Measurements from ENCODE around the gene CRTAC1. TPM values are rescaled to one million over a fixed set of nuclear protein-coding genes. Genes with fewer than 3 reads are reported as not detected.
A peak's percentile ranks its signal among the peaks of the same experiment; 100 is the strongest.

Gene CRTAC1
- total RNA-seq, 1 donor from 2014 or later: 0.30 TPM

GRCh38 chr10:97977673-97978072 lies 52.7 kb downstream of the CRTAC1 start:
- no peak for DNase-seq (ENCODE audit: low spot score)
- H4K20me1 ChIP-seq (ENCODE audit: low read depth): peaks cover 6% of the 10 kb centered on the region
- Mint-ChIP-seq H3K27ac (no peak overlapping the region), H3K36me3 (no peaks in the 10 kb centered on the region), H3K27me3 (ENCODE audit: insufficient read depth, low read depth) (peaks cover 41% of the 10 kb centered on the region), H3K4me1 (peaks cover 8% of the 10 kb centered on the region), H3K9me3 (no peaks in the 10 kb centered on the region), H3K4me3 (no peak overlapping the region)
- no peak overlapping the region for H3K4me3 ChIP-seq
- no peaks in the 10 kb centered on the region for H3K79me2 ChIP-seq (ENCODE audit: low read depth)
- H3K27me3 ChIP-seq: peaks cover 100% of the 10 kb centered on the region
- no peak overlapping the region for H3K4me2 ChIP-seq
- no peaks in the 10 kb centered on the region for H3K9me3 ChIP-seq (ENCODE audit: low read depth)
- no peaks in the 10 kb centered on the region for H3K36me3 ChIP-seq
- no peak overlapping the region for H3K27ac ChIP-seq
- H3K4me1 ChIP-seq: peaks cover 11% of the 10 kb centered on the region
- TF ChIP-seq CTCF (IDR thresholded peaks at IDR 0.05) (no peak), EZH2 (IDR thresholded peaks at IDR 0.05) (no peak), EZH2phosphoT487 (IDR thresholded peaks at IDR 0.05) (no peak)
- H3K9ac ChIP-seq: no peak overlapping the region
- no peak overlapping the region for H2AFZ ChIP-seq (replicated peaks)
- H3F3A ChIP-seq (ENCODE audit: low read depth): no peaks in the 10 kb centered on the region

- Histone ChIP-seq H3F3A (ENCODE audit: low read depth) (no peaks in the 10 kb centered on the region), H3K27ac (no peak overlapping the region), H3K36me3 (no peaks in the 10 kb centered on the region), H3K4me3 (peak overlapping the region; percentile 40), H3K9me3 (ENCODE audit: low read depth) (no peaks in the 10 kb centered on the region), H3K4me1 (peaks cover 11% of the 10 kb centered on the region), H3K9ac (no peak overlapping the region), H3K27me3 (peaks cover 100% of the 10 kb centered on the region), H3K79me2 (ENCODE audit: low read depth) (no peaks in the 10 kb centered on the region), H3K4me2 (peak overlapping the region; percentile 75), H2AFZ (replicated peaks) (no peak overlapping the region), H4K20me1 (ENCODE audit: low read depth) (peaks cover 6% of the 10 kb centered on the region)
- no peak for DNase-seq (ENCODE audit: low spot score)
- TF ChIP-seq EZH2 (IDR thresholded peaks at IDR 0.05) (no peak), CTCF (IDR thresholded peaks at IDR 0.05) (no peak), EZH2phosphoT487 (IDR thresholded peaks at IDR 0.05) (no peak)
- no peaks in the 10 kb centered on the region for H3K9me3 Mint-ChIP-seq
- no peak overlapping the region for H3K27ac Mint-ChIP-seq
- peaks cover 8% of the 10 kb centered on the region for H3K4me1 Mint-ChIP-seq
- no peak overlapping the region for H3K4me3 Mint-ChIP-seq
- H3K27me3 Mint-ChIP-seq (ENCODE audit: insufficient read depth, low read depth): peaks cover 47% of the 10 kb centered on the region
- H3K36me3 Mint-ChIP-seq: no peaks in the 10 kb centered on the region
Measured at GRCh38 chr10:97975598-97975997, 54.8 kb downstream of the CRTAC1 start.

GRCh38 chr10:97974526-97975525 lies 55.6 kb downstream of the CRTAC1 start:
- Histone ChIP-seq H3K79me2 (ENCODE audit: low read depth) (no peaks in the 10 kb centered on the region), H3K4me3 (peak overlapping the region; percentile 40), H3K27ac (no peak overlapping the region), H3K9me3 (ENCODE audit: low read depth) (no peaks in the 10 kb centered on the region), H3K9ac (no peak overlapping the region), H3F3A (ENCODE audit: low read depth) (no peaks in the 10 kb centered on the region), H3K4me1 (peaks cover 11% of the 10 kb centered on the region), H4K20me1 (ENCODE audit: low read depth) (peaks cover 6% of the 10 kb centered on the region), H3K27me3 (peaks cover 100% of the 10 kb centered on the region), H2AFZ (replicated peaks) (peak overlapping the region; percentile 67), H3K36me3 (no peaks in the 10 kb centered on the region), H3K4me2 (peak overlapping the region; percentile 75)
- Mint-ChIP-seq H3K9me3 (no peaks in the 10 kb centered on the region), H3K4me3 (peak overlapping the region; percentile 70), H3K27ac (no peak overlapping the region), H3K4me1 (peaks cover 8% of the 10 kb centered on the region), H3K27me3 (ENCODE audit: insufficient read depth, low read depth) (peaks cover 47% of the 10 kb centered on the region), H3K36me3 (no peaks in the 10 kb centered on the region)
- TF ChIP-seq CTCF (IDR thresholded peaks at IDR 0.05) (no peak), EZH2phosphoT487 (IDR thresholded peaks at IDR 0.05) (no peak), EZH2 (IDR thresholded peaks at IDR 0.05) (peak; percentile 75)
- DNase-seq (ENCODE audit: low spot score): peak; percentile 64
